Femur (tissue), 1 donor: Measurements from ENCODE around the gene ATG9A.
A peak's percentile ranks its signal among the peaks of the same experiment; 100 is the strongest.

Experiments used
- DNase-seq: peaks from one replicate; pipeline ENCODE4 v3.0.0-alpha.2; 2017

The ATG9A gene

GRCh38 chr2:219175928-219176817 is 53.3 kb downstream of the ATG9A start:
- DNase-seq, result no peak

DNA sequence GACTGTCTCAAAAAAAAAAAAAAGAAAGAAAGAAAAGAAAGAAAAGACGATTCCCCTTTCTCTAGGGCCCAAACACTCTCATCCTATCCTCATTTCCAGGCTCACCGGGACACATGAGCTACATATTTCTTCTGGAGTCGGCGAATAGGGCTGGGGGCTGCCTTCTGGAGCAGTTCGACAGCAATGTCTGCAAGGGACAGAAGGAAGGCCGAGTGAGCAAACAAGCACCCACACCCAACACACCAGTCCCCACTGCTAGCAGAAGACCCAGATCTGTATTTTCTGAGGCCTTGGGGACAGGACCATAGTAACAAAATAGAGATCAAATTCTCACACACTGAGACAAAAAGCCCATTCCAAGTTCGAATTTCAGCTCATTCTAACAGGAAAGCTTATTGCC is 54.0 kb downstream of the ATG9A start:
- no peak for DNase-seq

- no peak for DNase-seq
Observed at GRCh38 chr2:219174801-219175200, 54.6 kb downstream of the ATG9A start.

GRCh38 chr2:219174146-219174545 is 55.3 kb downstream of the ATG9A start:
- no peak for DNase-seq

DNA sequence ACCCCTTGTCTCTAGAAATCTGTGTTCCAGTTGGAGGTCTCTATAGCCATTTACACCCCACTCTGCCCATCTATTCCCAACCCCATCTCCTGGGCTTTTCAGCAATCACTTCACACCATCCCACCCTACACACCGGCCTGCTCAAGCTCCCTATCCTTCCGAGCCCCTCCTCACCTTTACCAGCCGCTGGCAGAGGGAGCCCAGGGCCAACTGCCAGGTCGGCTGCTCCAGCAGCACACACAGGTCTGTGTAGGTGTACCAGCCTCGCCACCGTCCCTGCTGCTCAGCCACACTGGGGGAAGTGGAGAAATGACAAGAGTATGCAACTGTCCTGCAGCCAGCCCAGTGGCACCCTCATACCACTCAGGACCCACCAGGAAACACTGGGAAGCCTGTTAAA is 56.3 kb downstream of the ATG9A start:
- DNase-seq, result no peak

DNA sequence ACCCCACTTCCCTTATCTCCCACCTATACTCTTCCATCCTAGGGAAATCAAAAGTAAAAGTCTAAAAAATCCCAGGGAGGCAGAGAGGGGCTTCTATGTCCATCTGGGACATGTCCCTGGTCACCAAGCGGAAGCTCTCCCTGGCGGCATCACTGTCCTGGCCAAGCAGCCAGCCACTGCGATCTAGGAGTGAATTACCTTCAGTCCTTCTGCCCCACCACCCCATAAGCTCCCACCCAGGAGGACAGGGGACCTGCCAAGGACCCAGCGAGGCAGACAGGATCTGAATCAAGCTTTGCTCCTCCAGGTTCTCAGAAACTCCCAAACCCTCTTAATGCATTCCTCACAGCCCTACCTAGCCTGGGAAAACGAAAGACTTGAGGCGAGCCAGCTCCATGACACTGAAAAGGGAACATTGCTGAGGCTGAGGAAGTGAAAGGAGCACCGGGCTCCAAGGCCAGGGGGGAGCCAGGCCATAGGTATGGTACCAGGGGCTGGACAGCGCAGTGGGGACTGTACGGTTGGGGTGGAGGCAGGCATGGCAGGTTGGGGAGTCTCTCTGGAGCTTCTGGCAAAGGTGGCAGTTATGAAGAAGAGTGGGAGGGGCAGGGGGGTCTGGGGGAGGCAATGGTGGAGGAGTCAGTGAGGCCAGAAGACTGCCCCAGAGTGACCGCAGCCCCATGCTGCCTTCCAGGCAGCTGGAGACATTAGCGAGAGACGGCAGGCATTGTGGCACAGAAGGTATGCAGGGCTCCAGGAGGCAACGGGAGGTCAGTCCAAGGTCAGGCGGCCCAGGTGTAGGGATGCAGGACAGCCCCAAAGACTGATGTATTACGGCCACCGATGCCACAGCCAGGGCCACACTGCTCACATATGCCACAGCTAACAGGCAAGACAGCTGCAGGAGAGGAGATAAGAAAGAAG is 56.9 kb downstream of the ATG9A start:
- no peak for DNase-seq

- DNase-seq, result peak; percentile 45
Observed at GRCh38 chr2:219171231-219171651, 58.2 kb downstream of the ATG9A start.

- no peak for DNase-seq
Observed at GRCh38 chr2:219169930-219170654, 59.3 kb downstream of the ATG9A start, which contains the start of gene SLC23A3. TSS of gene SLC23A3 (minus strand) at chr2:219170029. CDS start at chr2:219169984, 45 bp downstream.
